HCT116 (cell line): ENCODE results near the gene CACNA1G. TPM values are rescaled to one million over a fixed set of nuclear protein-coding genes. Genes with fewer than 3 reads are reported as not detected.

Experiments
- ATAC-seq: fragments of 200-7000 bp; cut with Tn5 transposase; 2 replicates; pipeline ENCODE4 v1.9.1; 2020; ENCODE audit warnings: mild to moderate bottlenecking, moderate library complexity
- BruUV-seq: library from RNA; stranded (reverse); fragments of 400-500 nt; replicated peaks from 2 replicates; lab custom pipeline; 2021; lab: Mats Ljungman, UMichigan
- CTCF ChIA-PET: fragments of 300-600 bp; sonication (Branson Sonifier 250); formaldehyde crosslinking; loops from one replicate; lab custom pipeline; 2021; ENCODE audit warnings: antibody characterized with exemption; lab: Charles Lee
- POLR2A ChIA-PET: fragments of 300-600, 350-600 bp; sonication (Branson Sonifier 250); formaldehyde crosslinking; loops from one replicate; lab custom pipeline; 2021; ENCODE audit warnings: antibody characterized with exemption; lab: Charles Lee
- RAD21 ChIA-PET, 2 experiments: fragments of 300-600 bp; sonication (Branson Sonifier 250); formaldehyde crosslinking; loops; one replicate each; lab custom pipeline; 2023; ENCODE audit warnings: low total read pairs in 2 of 2; ENCODE audit not compliant: uncharacterized antibody in 2 of 2, unreplicated experiment in 2 of 2, low non-redundant PET in 1 of 2; lab: Charles Lee
- DNase-seq: peaks from one replicate; pipeline ENCODE4 v3.0.0-alpha.2; 2010; ENCODE audit warnings: low read depth, low spot score
- H2AFZ ChIP-seq: fragments of 200-600 bp; shearing (Covaris generic), sonication (generic); 2 replicates; pipeline ENCODE4 v1.6.1; 2017; ENCODE audit warnings: low read depth, mixed run types, mixed read lengths, antibody characterized with exemption, low read length; ENCODE audit not compliant: poor library complexity, severe bottlenecking
- H3K27ac ChIP-seq: 2 replicates; pipeline ENCODE4 v1.5.1; 2012; ENCODE audit warnings: low read depth, low read length
- H3K27me3 ChIP-seq: fragments of 200-600 bp; sonication (generic); 2 replicates; pipeline ENCODE4 v1.6.1; 2016; ENCODE audit warnings: mixed run types, low read length, mixed read lengths; ENCODE audit not compliant: insufficient read depth
- H3K36me3 ChIP-seq, 2 experiments: fragments of 200-500 bp in 1 of 2; fragments of 200-600 bp in 1 of 2; sonication (Bioruptor generic) in 1 of 2; sonication (generic) in 1 of 2; 2 replicates each; pipeline versions ENCODE4 v1.5.1 to v1.6.1; 2014 to 2016; ENCODE audit warnings: low read length in 2 of 2, inconsistent platforms in 1 of 2, mixed read lengths in 1 of 2, mixed run types in 1 of 2; ENCODE audit not compliant: insufficient read depth in 2 of 2, control insufficient read depth in 1 of 2
- H3K4me1 ChIP-seq, 2 experiments: fragments of 200-600 bp in 1 of 2; sonication (generic) in 1 of 2; 2 replicates each; pipeline versions ENCODE4 v1.5.1 to v1.6.1; 2012 to 2017; ENCODE audit warnings: low read length in 2 of 2, inconsistent platforms in 1 of 2, mild to moderate bottlenecking in 1 of 2, mixed read lengths in 1 of 2, mixed run types in 1 of 2, moderate library complexity in 1 of 2; ENCODE audit not compliant: insufficient read depth in 2 of 2, control insufficient read depth in 1 of 2
- H3K4me2 ChIP-seq: fragments of 200-600 bp; sonication (generic); 2 replicates; pipeline ENCODE4 v1.6.1; 2017; ENCODE audit warnings: mixed run types, low read length, mixed read lengths
- H3K4me3 ChIP-seq, 2 experiments: fragments of 200-600 bp in 1 of 2; sonication (generic) in 1 of 2; replicated peaks in 1 of 2; 2 replicates each; pipeline ENCODE4 v1.5.1; 2011 to 2016; ENCODE audit warnings: low read length in 2 of 2, control low read depth in 1 of 2, low read depth in 1 of 2, mild to moderate bottlenecking in 1 of 2, mixed read lengths in 1 of 2, mixed run types in 1 of 2
- H3K79me2 ChIP-seq: fragments of 200-600 bp; sonication (generic); 2 replicates; pipeline ENCODE4 v1.6.1; 2017; ENCODE audit warnings: mild to moderate bottlenecking, mixed run types, low read length, moderate library complexity, mixed read lengths; ENCODE audit not compliant: insufficient read depth
- H3K9ac ChIP-seq: fragments of 200-600 bp; sonication (generic); 2 replicates; pipeline ENCODE4 v1.6.1; 2016; ENCODE audit warnings: low read length, mixed read lengths
- H3K9me2 ChIP-seq: fragments of 200-600 bp; sonication (generic), shearing (Covaris generic); 2 replicates; pipeline ENCODE4 v1.6.1; 2017; ENCODE audit warnings: mixed run types, mild to moderate bottlenecking, moderate library complexity; ENCODE audit not compliant: insufficient read depth
- H3K9me3 ChIP-seq, 2 experiments: fragments of 200-500 bp in 1 of 2; fragments of 200-600 bp in 1 of 2; sonication (Bioruptor generic) in 1 of 2; sonication (generic) in 1 of 2; 2 replicates each; pipeline ENCODE4 v1.6.1; 2014 to 2017; ENCODE audit warnings: low read length in 2 of 2, mixed read lengths in 2 of 2, inconsistent platforms in 1 of 2, low read depth in 1 of 2, mild to moderate bottlenecking in 1 of 2, mixed run types in 1 of 2, moderate library complexity in 1 of 2; ENCODE audit not compliant: control insufficient read depth in 1 of 2, insufficient read depth in 1 of 2
- H4K20me1 ChIP-seq: fragments of 200-600 bp; sonication (generic), shearing (Covaris generic); 2 replicates; pipeline ENCODE4 v1.6.1; 2017; ENCODE audit warnings: mixed run types, mild to moderate bottlenecking, moderate library complexity; ENCODE audit not compliant: insufficient read depth
- ATF3 ChIP-seq: IDR thresholded peaks from 2 replicates; pipeline ENCODE4 v1.6.1; 2012
- CEBPB ChIP-seq: IDR thresholded peaks from 2 replicates; pipeline ENCODE4 v1.6.1; 2012; ENCODE audit warnings: low read depth
- CTCF ChIP-seq, 3 experiments: fragments of 200-600 bp in 1 of 3; sonication (generic) in 1 of 3; IDR thresholded peaks in 2 of 3; conservative IDR thresholded peaks in 1 of 3; 2 replicates each; pipeline ENCODE4 v1.5.1; 2012 to 2017; ENCODE audit warnings: low read depth in 2 of 3, low read length in 2 of 3, antibody characterized with exemption in 1 of 3, borderline replicate concordance in 1 of 3, control low read depth in 1 of 3, mild to moderate bottlenecking in 1 of 3, mixed read lengths in 1 of 3, mixed run types in 1 of 3, moderate library complexity in 1 of 3; ENCODE audit not compliant: insufficient read depth in 1 of 3
- EGR1 ChIP-seq: IDR thresholded peaks from 2 replicates; pipeline ENCODE4 v1.6.1; 2012; ENCODE audit warnings: low read depth
- ELF1 ChIP-seq: IDR thresholded peaks from 2 replicates; pipeline ENCODE4 v1.6.1; 2012; ENCODE audit warnings: low read depth, borderline replicate concordance
- EZH2 ChIP-seq: fragments of 200-600 bp; sonication (generic); IDR thresholded peaks from 2 replicates; pipeline ENCODE4 v1.6.1; 2017; ENCODE audit warnings: antibody characterized with exemption, mixed run types
- EZH2phosphoT487 ChIP-seq: fragments of 200-600 bp; IDR thresholded peaks from 2 replicates; pipeline ENCODE4 v1.6.1; 2018; ENCODE audit warnings: antibody characterized with exemption, borderline replicate concordance
- FOSL1 ChIP-seq: IDR thresholded peaks from 2 replicates; pipeline ENCODE4 v1.6.1; 2012; ENCODE audit warnings: low read depth
- JUND ChIP-seq: IDR thresholded peaks from 2 replicates; pipeline ENCODE4 v1.6.1; 2012
- MAX ChIP-seq: IDR thresholded peaks from 2 replicates; pipeline ENCODE4 v1.6.1; 2012
- POLR2A ChIP-seq: IDR thresholded peaks from 2 replicates; pipeline ENCODE4 v1.7.0; 2011; ENCODE audit warnings: borderline replicate concordance; ENCODE audit not compliant: insufficient read depth, insufficient read length; ENCODE audit errors: extremely low read depth
- POLR2AphosphoS5 ChIP-seq: IDR thresholded peaks from 2 replicates; pipeline ENCODE4 v1.6.1; 2011; ENCODE audit warnings: mild to moderate bottlenecking, low read depth, low read length, moderate library complexity
- REST ChIP-seq: IDR thresholded peaks from 2 replicates; pipeline ENCODE4 v1.6.1; 2012; ENCODE audit warnings: low read depth
- SIN3A ChIP-seq: IDR thresholded peaks from 2 replicates; pipeline ENCODE4 v1.6.1; 2012; ENCODE audit warnings: low read depth
- SP1 ChIP-seq: IDR thresholded peaks from 2 replicates; pipeline ENCODE4 v1.6.1; 2012; ENCODE audit warnings: low read depth
- TCF7L2 ChIP-seq: IDR thresholded peaks from 2 replicates; pipeline ENCODE4 v1.7.0; 2011; ENCODE audit warnings: borderline replicate concordance, inconsistent platforms; ENCODE audit not compliant: insufficient read depth, insufficient read length; ENCODE audit errors: extremely low read depth
- YY1 ChIP-seq: IDR thresholded peaks from 2 replicates; pipeline ENCODE4 v1.6.1; 2011; ENCODE audit warnings: low read length, low read depth, moderate library complexity, mild to moderate bottlenecking; ENCODE audit not compliant: insufficient replicate concordance; ENCODE audit errors: extremely low read depth
- ZBTB33 ChIP-seq: IDR thresholded peaks from 2 replicates; pipeline ENCODE4 v1.6.1; 2011; ENCODE audit warnings: mild to moderate bottlenecking, low read length, moderate library complexity; ENCODE audit not compliant: insufficient replicate concordance; ENCODE audit errors: extremely low read depth
- ZFX ChIP-seq: fragments of 450-650 bp; IDR thresholded peaks from 2 replicates; pipeline ENCODE4 v1.6.1; 2017
- ZNF274 ChIP-seq: fragments of 200-500 bp; sonication (Bioruptor generic); IDR thresholded peaks from 2 replicates; pipeline ENCODE4 v1.6.1; 2014; ENCODE audit warnings: mild to moderate bottlenecking, low read depth, low read length, inconsistent platforms
- intact Hi-C: fragments of 100-400 bp; cut with micrococcal nuclease; formaldehyde crosslinking; loops from 2 replicates; pipeline ENCODE4 v1.10.0; 2022
- total RNA-seq: library from RNA; stranded (reverse); gene quantifications from one replicate; pipeline ENCODE4 v1.2.1, GENCODE V29; 2021; ENCODE audit not compliant: unreplicated experiment

Gene CACNA1G
- total RNA-seq, 1 experiment from 2014 or later, result 3.4 TPM

GRCh38 chr17:50576864-50577263 lies 16.3 kb downstream of the CACNA1G start (continued):
- TF ChIP-seq EZH2, result no peak
- no peak for TF ChIP-seq SP1
- no peak for TF ChIP-seq POLR2A

GRCh38 chr17:50577451-50577954 lies 17.0 kb downstream of the CACNA1G start:
- H3K4me2 ChIP-seq, result no peak overlapping the region
- intact Hi-C loops, result no loop called here
- DNase-seq, result no peak
- ChIA-PET RAD21 (no interaction called here), POLR2A (no interaction called here), CTCF (no interaction called here)
- no peak for ATAC-seq
- BruUV-seq, result no TSS peak
- no peak overlapping the region for H3K9ac ChIP-seq
- H3K36me3 ChIP-seq, result no peaks in the 10 kb centered on the region
- H3K4me1 ChIP-seq, result no peaks in the 10 kb centered on the region
- no peaks in the 10 kb centered on the region for H3K9me3 ChIP-seq
- no peaks in the 10 kb centered on the region for H4K20me1 ChIP-seq
- H3K27ac ChIP-seq, result no peak overlapping the region
- no peak overlapping the region for H2AFZ ChIP-seq
- no peaks in the 10 kb centered on the region for H3K9me2 ChIP-seq
- no peaks in the 10 kb centered on the region for H3K27me3 ChIP-seq
- no peak overlapping the region for H3K4me3 ChIP-seq
- no peaks in the 10 kb centered on the region for H3K79me2 ChIP-seq
- TF ChIP-seq CTCF (IDR thresholded peaks at IDR 0.05 in 2 of 3, conservative IDR thresholded peaks at IDR 0.05 in 1 of 3; ENCODE audit: borderline replicate concordance in 1 of 3, insufficient read depth in 1 of 3, low read depth in 2 of 3, low read length in 2 of 3) (no peak), JUND (no peak), CEBPB (no peak), POLR2AphosphoS5 (no peak), EZH2phosphoT487 (no peak), MAX (no peak), REST (no peak), EGR1 (no peak), ATF3 (no peak), TCF7L2 (no peak), SIN3A (no peak), ZNF274 (no peak), ZFX (no peak), ELF1 (no peak), ZBTB33 (no peak), FOSL1 (no peak), YY1 (no peak)
